GM12873 (cell line): Measurements from ENCODE around the gene CDC25B.

Experiments
- CTCF ChIP-seq: IDR thresholded peaks from 2 replicates; pipeline ENCODE4 v1.5.1; 2012; ENCODE audit warnings: low read depth, mild to moderate bottlenecking, moderate library complexity, low read length, control low read depth; ENCODE audit not compliant: insufficient read depth; ENCODE audit errors: missing control alignments

CDC25B gene

GRCh38 chr20:3798373-3798768 is 2.3 kb downstream of the CDC25B start:
- no peak for TF ChIP-seq CTCF

DNA sequence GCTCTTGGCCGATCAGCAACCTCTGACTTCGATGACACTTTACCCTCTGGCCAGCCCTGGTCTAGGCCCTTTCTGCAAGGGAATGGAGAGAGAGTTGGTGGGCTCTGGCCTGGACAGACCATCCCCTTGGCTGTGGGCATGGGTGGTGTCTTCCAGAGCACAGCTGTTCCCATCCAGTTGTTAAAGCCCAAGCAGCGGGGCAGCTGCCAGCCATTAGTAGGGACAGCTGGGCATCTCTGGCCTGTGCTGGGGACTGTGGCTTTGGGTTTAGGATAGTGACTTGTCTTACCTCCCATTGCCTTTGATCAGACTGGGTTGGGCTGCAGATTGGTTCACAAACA is 2.8 kb downstream of the CDC25B start:
- TF ChIP-seq CTCF, result no peak

DNA sequence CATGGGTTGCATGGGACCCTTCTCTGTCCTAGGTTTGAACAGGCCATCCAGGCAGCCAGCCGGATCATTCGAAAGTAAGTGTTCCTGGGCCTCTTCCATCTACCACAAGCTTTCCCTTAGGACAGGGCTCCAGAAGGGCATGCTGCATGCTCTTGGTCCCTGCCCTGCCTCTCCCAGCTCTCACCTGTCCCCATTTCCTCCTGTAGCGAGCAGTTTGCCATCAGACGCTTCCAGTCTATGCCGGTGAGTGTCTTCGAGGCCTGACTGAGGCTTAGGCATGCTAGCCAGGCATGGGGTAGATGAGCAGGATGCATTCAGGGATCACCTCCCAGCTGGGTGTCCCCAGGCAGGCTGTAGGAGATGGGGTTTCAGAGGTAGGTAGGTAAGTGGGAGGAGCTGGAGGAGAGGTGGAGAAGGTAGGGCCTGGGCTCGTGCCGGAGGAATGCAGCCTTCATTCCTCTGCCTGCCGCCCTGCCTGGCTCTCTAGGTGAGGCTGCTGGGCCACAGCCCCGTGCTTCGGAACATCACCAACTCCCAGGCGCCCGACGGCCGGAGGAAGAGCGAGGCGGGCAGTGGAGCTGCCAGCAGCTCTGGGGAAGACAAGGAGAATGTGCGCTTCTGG is 4.3 kb downstream of the CDC25B start:
- TF ChIP-seq CTCF, result no peak

DNA sequence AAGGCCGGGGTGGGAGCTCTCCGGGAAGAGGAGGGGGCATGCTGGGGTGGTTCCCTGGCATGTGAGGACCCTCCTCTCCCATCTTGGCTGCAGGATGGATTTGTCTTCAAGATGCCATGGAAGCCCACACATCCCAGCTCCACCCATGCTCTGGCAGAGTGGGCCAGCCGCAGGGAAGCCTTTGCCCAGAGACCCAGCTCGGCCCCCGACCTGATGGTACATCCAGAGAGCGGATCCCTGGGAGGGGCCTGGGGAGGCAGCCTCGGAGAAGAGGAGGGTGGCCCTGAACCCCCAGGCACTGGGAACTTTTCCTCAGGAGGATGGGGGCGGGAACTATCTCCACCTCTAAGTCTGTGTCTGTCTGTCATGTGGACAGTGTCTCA is 4.8 kb downstream of the CDC25B start:
- no peak for TF ChIP-seq CTCF

GRCh38 chr20:3801299-3801698 is 5.2 kb downstream of the CDC25B start:
- no peak for TF ChIP-seq CTCF

DNA sequence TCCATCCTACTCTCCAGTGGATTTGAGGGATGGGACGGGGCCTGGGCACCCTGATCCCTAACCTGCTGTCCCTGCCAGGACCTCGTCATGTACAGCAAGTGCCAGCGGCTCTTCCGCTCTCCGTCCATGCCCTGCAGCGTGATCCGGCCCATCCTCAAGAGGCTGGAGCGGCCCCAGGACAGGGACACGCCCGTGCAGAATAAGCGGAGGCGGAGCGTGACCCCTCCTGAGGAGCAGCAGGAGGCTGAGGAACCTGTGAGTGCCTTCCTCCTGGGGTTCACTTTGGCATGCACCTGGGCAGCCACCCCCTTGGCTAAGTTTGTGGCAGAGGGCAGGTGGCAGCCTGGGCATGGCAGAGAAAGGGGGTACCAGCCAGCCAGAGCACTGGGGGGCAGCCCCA is 5.7 kb downstream of the CDC25B start:
- no peak for TF ChIP-seq CTCF

GRCh38 chr20:3802524-3803239 is 6.6 kb downstream of the CDC25B start:
- no peak for TF ChIP-seq CTCF
